T-helper 2 cell treated with Interferon-gamma antibody and Interleukin-4, amounts not matched to agents 5 μg/mL and 100 μg/mL, for 36 hours (primary cell): Measurements from ENCODE around the gene NSUN4.
"Not testable (repeated sequence)": the region's sequence is repeated elsewhere in the genome, so short reads cannot be mapped to it uniquely, and the experiment has no call there.

Experiments
- DNase-seq: peaks from one replicate; pipeline ENCODE4 v3.0.0; 2021; ENCODE audit warnings: low spot score
- H3K27ac Mint-ChIP-seq: one replicate; pipeline ENCODE4 v1.8.0; 2021; ENCODE audit warnings: mild to moderate bottlenecking, mixed read lengths
- H3K27me3 Mint-ChIP-seq: one replicate; pipeline ENCODE4 v1.8.0; 2021; ENCODE audit warnings: low read depth, mixed read lengths
- H3K36me3 Mint-ChIP-seq: one replicate; pipeline ENCODE4 v1.8.0; 2021; ENCODE audit warnings: low read depth, mixed read lengths
- H3K4me1 Mint-ChIP-seq: one replicate; pipeline ENCODE4 v1.8.0; 2021; ENCODE audit warnings: low read depth, mixed read lengths
- H3K4me3 Mint-ChIP-seq: one replicate; pipeline ENCODE4 v1.8.0; 2022; ENCODE audit warnings: mild to moderate bottlenecking, moderate library complexity, mixed read lengths
- H3K9me3 Mint-ChIP-seq: one replicate; pipeline ENCODE4 v1.8.0; 2021; ENCODE audit warnings: mixed read lengths

The NSUN4 gene

GRCh38 chr1:46367072-46367471 is 26.5 kb downstream of the NSUN4 start:
- DNase-seq: no peak
- H3K9me3 Mint-ChIP-seq: no peaks in the 10 kb centered on the region
- no peak overlapping the region for H3K27ac Mint-ChIP-seq
- H3K4me1 Mint-ChIP-seq: peaks cover 3% of the 10 kb centered on the region
- H3K36me3 Mint-ChIP-seq: peaks cover 21% of the 10 kb centered on the region
- H3K27me3 Mint-ChIP-seq: no peaks in the 10 kb centered on the region
- no peak overlapping the region for H3K4me3 Mint-ChIP-seq

- H3K9me3 Mint-ChIP-seq, H3K4me1 Mint-ChIP-seq, H3K4me3 Mint-ChIP-seq, H3K27me3 Mint-ChIP-seq, H3K27ac Mint-ChIP-seq, DNase-seq: not testable (repeated sequence)
- H3K36me3 Mint-ChIP-seq: peaks cover 20% of the 10 kb centered on the region
Measured at GRCh38 chr1:46367701-46368100, 27.1 kb downstream of the NSUN4 start.

- peaks cover 12% of the 10 kb centered on the region for H3K36me3 Mint-ChIP-seq
- no peak for DNase-seq
- H3K4me3 Mint-ChIP-seq: no peak overlapping the region
Measured at GRCh38 chr1:46368791-46369190, 28.2 kb downstream of the NSUN4 start.

GRCh38 chr1:46369542-46370213 is 29.1 kb downstream of the NSUN4 start:
- Mint-ChIP-seq H3K36me3 (peaks cover 12% of the 10 kb centered on the region), H3K4me1 (peaks cover 3% of the 10 kb centered on the region), H3K27me3 (no peaks in the 10 kb centered on the region), H3K9me3 (no peaks in the 10 kb centered on the region), H3K4me3 (no peak overlapping the region), H3K27ac (no peak overlapping the region)
- DNase-seq: no peak

More at GRCh38 chr1:46368791-46369190, 28.2 kb downstream of the NSUN4 start:
- Mint-ChIP-seq H3K9me3 (no peaks in the 10 kb centered on the region), H3K4me1 (peaks cover 3% of the 10 kb centered on the region), H3K27ac (no peak overlapping the region), H3K27me3 (no peaks in the 10 kb centered on the region)

GRCh38 chr1:46370214-46370633 is 29.6 kb downstream of the NSUN4 start:
- Mint-ChIP-seq H3K4me1 (peaks cover 3% of the 10 kb centered on the region), H3K36me3 (peaks cover 7% of the 10 kb centered on the region), H3K4me3 (no peak overlapping the region), H3K27me3 (no peaks in the 10 kb centered on the region), H3K27ac (no peak overlapping the region), H3K9me3 (no peaks in the 10 kb centered on the region)
- DNase-seq: no peak

GRCh38 chr1:46372431-46372830 is 31.8 kb downstream of the NSUN4 start:
- peaks cover 7% of the 10 kb centered on the region for H3K36me3 Mint-ChIP-seq
- DNase-seq: no peak

GRCh38 chr1:46379996-46380395 is 39.4 kb downstream of the NSUN4 start:
- no peak for DNase-seq
- no peaks in the 10 kb centered on the region for H3K4me1 Mint-ChIP-seq
- H3K27me3 Mint-ChIP-seq: no peaks in the 10 kb centered on the region
- H3K27ac Mint-ChIP-seq: no peak overlapping the region
- H3K36me3 Mint-ChIP-seq: no peaks in the 10 kb centered on the region
- H3K4me3 Mint-ChIP-seq: no peak overlapping the region
- H3K9me3 Mint-ChIP-seq: peaks cover 4% of the 10 kb centered on the region

More at GRCh38 chr1:46372431-46372830, 31.8 kb downstream of the NSUN4 start:
- Mint-ChIP-seq H3K9me3 (no peaks in the 10 kb centered on the region), H3K27ac (no peak overlapping the region), H3K4me3 (no peak overlapping the region), H3K4me1 (peaks cover 3% of the 10 kb centered on the region), H3K27me3 (no peaks in the 10 kb centered on the region)

- Mint-ChIP-seq H3K27ac (no peak overlapping the region), H3K4me3 (no peak overlapping the region), H3K36me3 (no peaks in the 10 kb centered on the region), H3K9me3 (peaks cover 5% of the 10 kb centered on the region), H3K27me3 (no peaks in the 10 kb centered on the region), H3K4me1 (no peaks in the 10 kb centered on the region)
- DNase-seq: no peak
Measured at GRCh38 chr1:46380508-46380907, 39.9 kb downstream of the NSUN4 start.

- H3K36me3 Mint-ChIP-seq: peaks cover 7% of the 10 kb centered on the region
- H3K4me1 Mint-ChIP-seq: peaks cover 2% of the 10 kb centered on the region
- H3K27ac Mint-ChIP-seq: no peak overlapping the region
- peaks cover 26% of the 10 kb centered on the region for H3K27me3 Mint-ChIP-seq
- peaks cover 18% of the 10 kb centered on the region for H3K9me3 Mint-ChIP-seq
- no peak for DNase-seq
- H3K4me3 Mint-ChIP-seq: peak overlapping the region; percentile 63
Measured at GRCh38 chr1:46393510-46393909, 52.9 kb downstream of the NSUN4 start.

- Mint-ChIP-seq H3K36me3 (peaks cover 7% of the 10 kb centered on the region), H3K9me3 (peaks cover 18% of the 10 kb centered on the region), H3K27me3 (peaks cover 26% of the 10 kb centered on the region), H3K4me1 (peaks cover 2% of the 10 kb centered on the region), H3K4me3 (peak within 1 kb of the TSS; percentile 76), H3K27ac (no peak within 1 kb of the TSS)
- DNase-seq: peak; percentile 31
Measured at GRCh38 chr1:46394108-46394871, 53.7 kb downstream of the NSUN4 start, which contains the start of gene FAAH. TSS of gene FAAH (plus strand) at chr1:46394317. CDS start at chr1:46394349, 32 bp downstream.

- Mint-ChIP-seq H3K9me3 (peaks cover 18% of the 10 kb centered on the region), H3K27me3 (peaks cover 29% of the 10 kb centered on the region), H3K4me3 (peak overlapping the region; percentile 76), H3K4me1 (peaks cover 2% of the 10 kb centered on the region), H3K36me3 (peaks cover 7% of the 10 kb centered on the region), H3K27ac (no peak overlapping the region)
- no peak for DNase-seq
Measured at GRCh38 chr1:46394872-46395465, 54.4 kb downstream of the NSUN4 start.

- no peak for DNase-seq
- Mint-ChIP-seq H3K4me3 (no peak overlapping the region), H3K27me3 (peaks cover 29% of the 10 kb centered on the region)
Measured at GRCh38 chr1:46396441-46397398, 56.1 kb downstream of the NSUN4 start.

GRCh38 chr1:46399307-46399706 is 58.7 kb downstream of the NSUN4 start:
- H3K9me3 Mint-ChIP-seq: no peaks in the 10 kb centered on the region
- no peaks in the 10 kb centered on the region for H3K4me1 Mint-ChIP-seq
- peaks cover 19% of the 10 kb centered on the region for H3K27me3 Mint-ChIP-seq
- no peak overlapping the region for H3K4me3 Mint-ChIP-seq
- H3K27ac Mint-ChIP-seq: no peak overlapping the region
- DNase-seq: no peak
- no peaks in the 10 kb centered on the region for H3K36me3 Mint-ChIP-seq

More at GRCh38 chr1:46396441-46397398, 56.1 kb downstream of the NSUN4 start:
- H3K27ac Mint-ChIP-seq: no peak overlapping the region
- peaks cover 7% of the 10 kb centered on the region for H3K36me3 Mint-ChIP-seq
- peaks cover 2% of the 10 kb centered on the region for H3K4me1 Mint-ChIP-seq
- peaks cover 18% of the 10 kb centered on the region for H3K9me3 Mint-ChIP-seq
